ENCODE measurements around the gene TRAM2. TPM values are rescaled to one million over a fixed set of nuclear protein-coding genes. Genes with fewer than 3 reads are reported as not detected.

Gene TRAM2
- total and polyA plus RNA-seq, 4 donors, result 7.3 to 20.3 (median 13.0) TPM

DNA sequence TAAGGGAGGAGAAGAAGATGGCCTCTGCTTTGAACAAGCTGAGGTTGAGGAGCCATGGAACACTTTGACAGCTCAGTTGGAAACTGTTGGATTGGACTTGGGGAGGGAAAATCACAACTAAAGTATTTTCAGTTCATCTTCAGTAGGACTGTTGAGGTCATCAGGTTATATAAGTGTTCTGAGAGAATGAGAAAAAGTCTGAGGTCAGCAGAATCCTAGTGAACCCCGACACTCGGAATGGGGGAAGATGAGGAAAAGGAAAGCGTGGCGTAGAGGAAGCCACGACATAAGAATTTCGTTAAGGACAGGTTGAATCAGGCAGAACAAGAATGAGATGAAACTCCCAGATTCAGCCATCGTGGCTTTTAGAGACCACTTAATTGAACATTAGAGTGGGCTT lies 4.0 kb upstream of the TRAM2 start:
- TF ChIP-seq HNF4A (conservative IDR thresholded peaks at IDR 0.05) (no peak), EGR1 (IDR thresholded peaks at IDR 0.05; ENCODE audit: low read depth in 2 of 2) (no peak), HNF4G (IDR thresholded peaks at IDR 0.05) (no peak), RAD21 (IDR thresholded peaks at IDR 0.05) (no peak), GABPA (IDR thresholded peaks at IDR 0.05 in 1 of 2, conservative IDR thresholded peaks at IDR 0.05 in 1 of 2) (no peak), TAF1 (conservative IDR thresholded peaks at IDR 0.05) (no peak), NR2F2 (IDR thresholded peaks at IDR 0.05) (no peak), FOXA1 (IDR thresholded peaks at IDR 0.05) (no peak)
- TF ChIP-seq, protein P1, sequence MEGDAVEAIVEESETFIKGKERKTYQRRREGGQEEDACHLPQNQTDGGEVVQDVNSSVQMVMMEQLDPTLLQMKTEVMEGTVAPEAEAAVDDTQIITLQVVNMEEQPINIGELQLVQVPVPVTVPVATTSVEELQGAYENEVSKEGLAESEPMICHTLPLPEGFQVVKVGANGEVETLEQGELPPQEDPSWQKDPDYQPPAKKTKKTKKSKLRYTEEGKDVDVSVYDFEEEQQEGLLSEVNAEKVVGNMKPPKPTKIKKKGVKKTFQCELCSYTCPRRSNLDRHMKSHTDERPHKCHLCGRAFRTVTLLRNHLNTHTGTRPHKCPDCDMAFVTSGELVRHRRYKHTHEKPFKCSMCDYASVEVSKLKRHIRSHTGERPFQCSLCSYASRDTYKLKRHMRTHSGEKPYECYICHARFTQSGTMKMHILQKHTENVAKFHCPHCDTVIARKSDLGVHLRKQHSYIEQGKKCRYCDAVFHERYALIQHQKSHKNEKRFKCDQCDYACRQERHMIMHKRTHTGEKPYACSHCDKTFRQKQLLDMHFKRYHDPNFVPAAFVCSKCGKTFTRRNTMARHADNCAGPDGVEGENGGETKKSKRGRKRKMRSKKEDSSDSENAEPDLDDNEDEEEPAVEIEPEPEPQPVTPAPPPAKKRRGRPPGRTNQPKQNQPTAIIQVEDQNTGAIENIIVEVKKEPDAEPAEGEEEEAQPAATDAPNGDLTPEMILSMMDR (IDR thresholded peaks at IDR 0.05; ENCODE audit: low read depth, low read length, missing input control), result no peak
- TF ChIP-seq, protein P2, sequence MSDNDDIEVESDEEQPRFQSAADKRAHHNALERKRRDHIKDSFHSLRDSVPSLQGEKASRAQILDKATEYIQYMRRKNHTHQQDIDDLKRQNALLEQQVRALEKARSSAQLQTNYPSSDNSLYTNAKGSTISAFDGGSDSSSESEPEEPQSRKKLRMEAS (IDR thresholded peaks at IDR 0.05), result no peak
- TF ChIP-seq, protein P3, sequence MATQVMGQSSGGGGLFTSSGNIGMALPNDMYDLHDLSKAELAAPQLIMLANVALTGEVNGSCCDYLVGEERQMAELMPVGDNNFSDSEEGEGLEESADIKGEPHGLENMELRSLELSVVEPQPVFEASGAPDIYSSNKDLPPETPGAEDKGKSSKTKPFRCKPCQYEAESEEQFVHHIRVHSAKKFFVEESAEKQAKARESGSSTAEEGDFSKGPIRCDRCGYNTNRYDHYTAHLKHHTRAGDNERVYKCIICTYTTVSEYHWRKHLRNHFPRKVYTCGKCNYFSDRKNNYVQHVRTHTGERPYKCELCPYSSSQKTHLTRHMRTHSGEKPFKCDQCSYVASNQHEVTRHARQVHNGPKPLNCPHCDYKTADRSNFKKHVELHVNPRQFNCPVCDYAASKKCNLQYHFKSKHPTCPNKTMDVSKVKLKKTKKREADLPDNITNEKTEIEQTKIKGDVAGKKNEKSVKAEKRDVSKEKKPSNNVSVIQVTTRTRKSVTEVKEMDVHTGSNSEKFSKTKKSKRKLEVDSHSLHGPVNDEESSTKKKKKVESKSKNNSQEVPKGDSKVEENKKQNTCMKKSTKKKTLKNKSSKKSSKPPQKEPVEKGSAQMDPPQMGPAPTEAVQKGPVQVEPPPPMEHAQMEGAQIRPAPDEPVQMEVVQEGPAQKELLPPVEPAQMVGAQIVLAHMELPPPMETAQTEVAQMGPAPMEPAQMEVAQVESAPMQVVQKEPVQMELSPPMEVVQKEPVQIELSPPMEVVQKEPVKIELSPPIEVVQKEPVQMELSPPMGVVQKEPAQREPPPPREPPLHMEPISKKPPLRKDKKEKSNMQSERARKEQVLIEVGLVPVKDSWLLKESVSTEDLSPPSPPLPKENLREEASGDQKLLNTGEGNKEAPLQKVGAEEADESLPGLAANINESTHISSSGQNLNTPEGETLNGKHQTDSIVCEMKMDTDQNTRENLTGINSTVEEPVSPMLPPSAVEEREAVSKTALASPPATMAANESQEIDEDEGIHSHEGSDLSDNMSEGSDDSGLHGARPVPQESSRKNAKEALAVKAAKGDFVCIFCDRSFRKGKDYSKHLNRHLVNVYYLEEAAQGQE (IDR thresholded peaks at IDR 0.05), result no peak
- Histone ChIP-seq H3K9me3 (ENCODE audit: control insufficient read depth in 4 of 4, low read length in 3 of 4) (no peaks in the 10 kb centered on the region), H3K36me3 (ENCODE audit: control insufficient read depth in 4 of 4, insufficient read depth in 3 of 4, low read depth in 1 of 4, low read length in 3 of 4) (peaks cover 0 to 7% (median 4%) of the 10 kb centered on the region in 4 donors), H3K27ac (ENCODE audit: low read depth in 1 of 2, low read length in 2 of 2) (no peak overlapping the region), H3K4me3 (ENCODE audit: low read depth in 1 of 3, low read length in 3 of 3) (no peak overlapping the region), H3K4me1 (ENCODE audit: control insufficient read depth in 4 of 4, insufficient read depth in 4 of 4, low read length in 3 of 4) (peaks cover 0 to 12% (median 3%) of the 10 kb centered on the region in 4 donors), H3K9ac (ENCODE audit: low read depth in 1 of 2, low read length in 2 of 2) (no peak overlapping the region), H3K27me3 (ENCODE audit: control insufficient read depth in 4 of 4, insufficient read depth in 4 of 4, low read length in 3 of 4) (no peaks in the 10 kb centered on the region)
- WGBS, result 93% methylated on average over 7 of the region's 7 CpGs
- DNase-seq (ENCODE audit: low spot score), result no peak

DNA sequence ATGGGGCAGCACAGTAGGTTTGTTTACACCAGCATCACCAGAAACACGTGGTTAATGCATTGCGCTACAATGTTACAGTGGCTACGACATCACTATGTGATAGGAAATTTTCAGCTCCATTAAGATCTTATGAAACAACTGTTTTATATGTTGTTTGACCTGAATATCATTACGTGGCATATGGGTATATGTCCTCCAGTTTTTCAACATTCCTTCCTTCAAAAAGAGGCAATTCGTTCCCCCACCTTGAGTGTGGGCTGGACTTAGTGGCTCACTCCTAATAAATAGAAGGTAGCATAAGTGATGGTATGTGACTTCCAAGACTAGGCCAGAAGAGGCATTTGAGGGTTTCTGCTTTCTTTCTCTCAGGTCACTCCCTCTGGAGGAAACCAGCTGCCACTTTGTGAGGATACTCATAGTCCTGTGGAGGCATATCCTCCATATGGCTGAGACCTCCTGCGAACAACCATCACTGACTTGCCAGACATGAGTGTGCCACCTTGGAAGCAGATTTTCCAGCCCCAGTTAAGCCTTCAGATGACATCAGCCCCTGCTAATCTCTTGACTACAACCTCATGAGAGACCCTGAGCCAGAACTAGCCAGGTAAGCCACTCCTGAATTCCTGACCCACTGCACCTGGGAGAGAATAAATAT lies 2.3 kb upstream of the TRAM2 start:
- no peak overlapping the region for H3K27ac ChIP-seq (ENCODE audit: low read depth in 1 of 2, low read length in 2 of 2)
- H3K27me3 ChIP-seq (ENCODE audit: control insufficient read depth in 4 of 4, insufficient read depth in 4 of 4, low read length in 3 of 4), result no peaks in the 10 kb centered on the region
- no peak for DNase-seq (ENCODE audit: low spot score)
- no peak overlapping the region for H3K9ac ChIP-seq (ENCODE audit: low read depth in 1 of 2, low read length in 2 of 2)
- H3K4me1 ChIP-seq (ENCODE audit: control insufficient read depth in 4 of 4, insufficient read depth in 4 of 4, low read length in 3 of 4), result peaks cover 0 to 29% (median 9%) of the 10 kb centered on the region in 4 donors
- no peak overlapping the region for H3K4me3 ChIP-seq (ENCODE audit: low read depth in 1 of 3, low read length in 3 of 3)
- no peaks in the 10 kb centered on the region for H3K9me3 ChIP-seq (ENCODE audit: control insufficient read depth in 4 of 4, low read length in 3 of 4)
- TF ChIP-seq, protein P3 (IDR thresholded peaks at IDR 0.05), result no peak
- peaks cover 0 to 7% (median 4%) of the 10 kb centered on the region in 4 donors for H3K36me3 ChIP-seq (ENCODE audit: control insufficient read depth in 4 of 4, insufficient read depth in 3 of 4, low read depth in 1 of 4, low read length in 3 of 4)
- WGBS, result 96% methylated on average over 6 of the region's 6 CpGs

All from liver (tissue), 9 donors.